Upper lobe of left lung (tissue), 6 donors: ENCODE measurements around the gene IFT88. TPM values are rescaled to one million over a fixed set of nuclear protein-coding genes. Genes with fewer than 3 reads are reported as not detected.

Experiments used
- ATAC-seq, 2 donors: fragments of 200-7000 bp; cut with Tn5 transposase; one replicate each; pipeline ENCODE4 v1.9.1; 2022; ENCODE audit warnings: mild to moderate bottlenecking in 2 of 2, moderate library complexity in 2 of 2; ENCODE audit not compliant: low FRiP score in 2 of 2
- DNase-seq, 2 donors: peaks; one replicate each; pipeline ENCODE4 v3.0.0-alpha.2; 2019 to 2020
- H3K27ac ChIP-seq, 4 donors: fragments of 200-600 bp; sonication (generic); one replicate each; pipeline ENCODE4 v1.5.1; 2016 to 2019
- H3K27me3 ChIP-seq, 4 donors: fragments of 200-600 bp; sonication (generic); one replicate each; pipeline ENCODE4 v1.5.1; 2017 to 2019
- H3K36me3 ChIP-seq, 4 donors: fragments of 200-600 bp; sonication (generic); one replicate each; pipeline ENCODE4 v1.5.1; 2016 to 2019
- H3K4me1 ChIP-seq, 4 donors: fragments of 200-600 bp; sonication (generic); one replicate each; pipeline ENCODE4 v1.5.1; 2018 to 2019
- H3K4me3 ChIP-seq, 4 donors: fragments of 200-600 bp; sonication (generic); one replicate each; pipeline ENCODE4 v1.5.1; 2017 to 2019; ENCODE audit warnings: mild to moderate bottlenecking in 2 of 4, moderate library complexity in 1 of 4
- H3K9me3 ChIP-seq, 4 donors: fragments of 200-600 bp; sonication (generic); one replicate each; pipeline ENCODE4 v1.5.1; 2018 to 2019
- CTCF ChIP-seq, 6 experiments: fragments of 450-650 bp in 4 of 6; fragments of 200-600 bp in 2 of 6; sonication (generic) in 2 of 6; IDR thresholded peaks; one replicate each; pipeline ENCODE4 v1.5.1; 2016 to 2019; ENCODE audit warnings: antibody characterized with exemption in 6 of 6
- EP300 ChIP-seq, 4 donors: sonication (generic); formaldehyde crosslinking; IDR thresholded peaks; one replicate each; pipeline ENCODE4 v1.5.1; 2017; ENCODE audit warnings: antibody characterized with exemption in 4 of 4, control low read depth in 2 of 4
- POLR2A ChIP-seq, 4 donors: fragments of 450-650 bp; IDR thresholded peaks; one replicate each; pipeline ENCODE4 v1.5.1; 2016 to 2017; ENCODE audit warnings: antibody characterized with exemption in 4 of 4, mild to moderate bottlenecking in 2 of 4
- POLR2AphosphoS5 ChIP-seq, 2 donors: sonication (generic); formaldehyde crosslinking; IDR thresholded peaks; one replicate each; pipeline ENCODE4 v1.5.1; 2017; ENCODE audit warnings: antibody characterized with exemption in 2 of 2
- WGBS, 2 donors: methylation state at CpG; one replicate each; pipeline ENCODE4 v1.1.5; 2017 to 2018; 5-methylcytosine and 5-hydroxymethylcytosine counted together
- total RNA-seq, 6 donors: library from RNA; depleted of rRNA in 4 of 6; stranded (reverse); fragments of >200 nt in 4 of 6; gene quantifications; one replicate each; pipeline versions ENCODE4 v1.1.0 to v1.2.1, GENCODE V29; 2016 to 2021
- donor health status: DM: no; HTN: no; CAD: no; lungs with moderate emphysema.
- donor health status: DM: no; HTN: yes; CAD: no; lungs with severe emphysema.

IFT88 gene
- total RNA-seq, 6 donors from 2014 or later = 5.5 to 55.5 (median 15.5) TPM

DNA sequence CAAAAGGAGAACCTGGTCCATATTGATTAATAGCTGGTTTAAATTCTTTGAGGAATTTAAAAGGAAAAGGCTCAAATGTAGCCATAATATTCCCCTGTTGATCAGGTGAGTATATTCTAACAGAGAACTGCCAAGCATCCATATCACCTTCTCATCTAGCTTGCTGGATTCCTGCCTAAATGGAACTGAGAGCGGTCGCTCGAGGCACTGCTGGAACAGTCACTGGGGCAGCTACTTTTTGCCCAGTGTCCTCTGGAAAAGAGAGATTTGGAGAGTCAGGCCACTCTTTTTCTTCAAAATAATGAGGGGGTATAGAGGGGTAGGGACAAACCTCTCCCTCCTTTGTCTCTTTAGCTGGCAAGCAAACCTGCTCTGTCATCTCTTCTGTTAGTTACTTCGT, 117.1 kb downstream of the IFT88 start:
- TF ChIP-seq CTCF (IDR thresholded peaks at IDR 0.05) = no peak
- TF ChIP-seq POLR2AphosphoS5 (IDR thresholded peaks at IDR 0.05) = no peak
- TF ChIP-seq POLR2A (IDR thresholded peaks at IDR 0.05) = no peak
- no peak for TF ChIP-seq EP300 (IDR thresholded peaks at IDR 0.05)
- no peaks in the 10 kb centered on the region for H3K27me3 ChIP-seq
- H3K36me3 ChIP-seq = peaks cover 0 to 7% (median 0%) of the 10 kb centered on the region in 4 donors
- H3K4me3 ChIP-seq = no peak overlapping the region
- no peaks in the 10 kb centered on the region for H3K9me3 ChIP-seq
- 89 to 93% methylated on average over 4 of the region's 4 CpGs for WGBS, 2 donors
- ATAC-seq (no peak), DNase-seq (no peak)
- no peak overlapping the region for H3K27ac ChIP-seq
- no peaks in the 10 kb centered on the region for H3K4me1 ChIP-seq

GRCh38 chr13:20684546-20684945, 117.6 kb downstream of the IFT88 start:
- H3K4me3 ChIP-seq = no peak overlapping the region
- H3K36me3 ChIP-seq = peaks cover 0 to 7% (median 0%) of the 10 kb centered on the region in 4 donors
- H3K27ac ChIP-seq = no peak overlapping the region
- TF ChIP-seq CTCF (IDR thresholded peaks at IDR 0.05) = no peak
- no peak for TF ChIP-seq POLR2AphosphoS5 (IDR thresholded peaks at IDR 0.05)
- TF ChIP-seq EP300 (IDR thresholded peaks at IDR 0.05) = no peak
- no peak for TF ChIP-seq POLR2A (IDR thresholded peaks at IDR 0.05)
- 77 to 83% methylated on average over 17 of the region's 18 CpGs for WGBS, 2 donors
- H3K9me3 ChIP-seq = no peaks in the 10 kb centered on the region
- H3K27me3 ChIP-seq = no peaks in the 10 kb centered on the region
- H3K4me1 ChIP-seq = no peaks in the 10 kb centered on the region
- ATAC-seq (no peak), DNase-seq (peak in 1 of 2 donors; percentile 47)

- Histone ChIP-seq H3K4me3 (no peak overlapping the region), H3K9me3 (no peaks in the 10 kb centered on the region), H3K27ac (no peak overlapping the region), H3K27me3 (no peaks in the 10 kb centered on the region), H3K4me1 (no peaks in the 10 kb centered on the region), H3K36me3 (peaks cover 0 to 7% (median 0%) of the 10 kb centered on the region in 4 donors)
- WGBS, 2 donors = 75 to 87% methylated on average over 6 of the region's 6 CpGs
- DNase-seq (no peak), ATAC-seq (no peak)
- no peak for TF ChIP-seq CTCF (IDR thresholded peaks at IDR 0.05)
- TF ChIP-seq POLR2A (IDR thresholded peaks at IDR 0.05) = no peak
- TF ChIP-seq EP300 (IDR thresholded peaks at IDR 0.05) = no peak
- no peak for TF ChIP-seq POLR2AphosphoS5 (IDR thresholded peaks at IDR 0.05)
Observed at GRCh38 chr13:20685092-20685491, 118.1 kb downstream of the IFT88 start.

DNA sequence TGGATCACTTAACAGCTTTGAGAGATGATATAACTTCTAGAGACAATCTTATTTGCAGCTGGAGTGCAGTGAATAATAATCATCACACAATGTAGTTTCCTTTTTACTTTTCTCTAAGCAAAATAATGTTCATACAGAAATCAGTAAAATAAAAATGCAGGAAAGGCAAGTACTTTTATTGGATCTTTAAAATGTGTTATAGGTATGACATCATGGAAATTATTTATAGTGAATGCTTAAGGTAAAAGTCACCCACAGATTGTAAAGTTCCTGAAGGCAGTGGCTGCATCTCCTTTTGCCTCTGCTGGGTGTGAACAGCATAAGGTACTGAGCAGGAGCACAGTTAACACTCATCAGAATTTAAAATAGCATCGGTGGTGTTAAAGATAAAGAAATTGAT, 119.2 kb downstream of the IFT88 start:
- 90 to 94% methylated on average over 1 of the region's 1 CpG for WGBS, 2 donors
- ATAC-seq (no peak), DNase-seq (no peak)
- Histone ChIP-seq H3K4me3 (no peak overlapping the region), H3K27ac (no peak overlapping the region), H3K36me3 (peaks cover 0 to 14% (median 0%) of the 10 kb centered on the region in 4 donors), H3K4me1 (no peaks in the 10 kb centered on the region), H3K9me3 (no peaks in the 10 kb centered on the region), H3K27me3 (no peaks in the 10 kb centered on the region)
- TF ChIP-seq POLR2AphosphoS5 (IDR thresholded peaks at IDR 0.05) (no peak), POLR2A (IDR thresholded peaks at IDR 0.05) (no peak), EP300 (IDR thresholded peaks at IDR 0.05) (no peak), CTCF (IDR thresholded peaks at IDR 0.05) (no peak)

DNA sequence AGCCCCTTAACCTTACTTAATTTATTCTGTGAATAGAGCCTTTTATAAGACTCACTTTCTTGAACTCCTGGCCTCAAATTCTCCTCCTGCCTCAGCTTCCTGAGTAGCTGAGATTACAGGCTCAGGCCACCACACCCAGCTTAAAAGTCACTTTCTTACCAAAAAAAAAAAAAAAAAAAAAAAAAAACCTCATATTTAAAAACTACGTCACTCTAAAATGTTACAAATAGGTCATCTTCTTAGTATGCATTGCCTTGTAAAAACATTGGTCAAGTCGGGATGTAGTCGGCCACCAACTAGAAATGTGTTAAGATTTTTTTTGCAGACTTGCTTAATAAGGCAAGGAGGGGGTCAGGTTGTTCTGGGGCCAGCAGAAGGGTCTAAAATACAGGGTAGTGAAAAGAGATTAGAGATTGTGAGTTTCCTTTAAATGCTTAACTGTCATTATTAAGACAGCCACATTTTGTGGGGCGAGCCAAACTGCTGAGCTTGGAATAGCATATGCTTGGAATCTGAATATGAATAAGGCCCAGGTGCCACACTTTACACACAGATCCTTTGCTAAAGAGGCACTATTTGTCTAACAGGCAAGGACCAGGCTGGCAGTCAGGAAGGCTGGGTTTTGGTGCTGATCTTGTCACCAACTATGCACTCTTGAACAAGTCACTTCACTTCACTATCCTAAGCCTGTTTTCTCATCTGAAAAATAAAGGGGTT, 120.1 kb downstream of the IFT88 start:
- Histone ChIP-seq H3K27me3 (no peaks in the 10 kb centered on the region), H3K9me3 (no peaks in the 10 kb centered on the region), H3K4me3 (no peak overlapping the region), H3K4me1 (no peaks in the 10 kb centered on the region), H3K36me3 (peaks cover 0 to 14% (median 0%) of the 10 kb centered on the region in 4 donors), H3K27ac (no peak overlapping the region)
- ATAC-seq (no peak), DNase-seq (no peak)
- TF ChIP-seq CTCF (IDR thresholded peaks at IDR 0.05) (no peak), POLR2A (IDR thresholded peaks at IDR 0.05) (no peak), EP300 (IDR thresholded peaks at IDR 0.05) (no peak), POLR2AphosphoS5 (IDR thresholded peaks at IDR 0.05) (no peak)
- 88 to 89% methylated on average over 4 of the region's 4 CpGs for WGBS, 2 donors
